Lower leg skin (tissue), 4 donors: ENCODE results near the gene HECTD4. TPM values are rescaled to one million over a fixed set of nuclear protein-coding genes. Genes with fewer than 3 reads are reported as not detected.

Experiments used
- DNase-seq, 2 donors: peaks; one replicate each; pipeline ENCODE4 v3.0.0-alpha.2; 2019; ENCODE audit warnings: low spot score in 2 of 2
- H3K4me3 ChIP-seq: fragments of 200-600 bp; sonication (generic); 2 replicates; pipeline ENCODE4 v1.5.1; 2017; ENCODE audit warnings: mild to moderate bottlenecking, low read depth; ENCODE audit not compliant: poor library complexity, severe bottlenecking
- CTCF ChIP-seq, 3 donors: fragments of 450-650 bp; IDR thresholded peaks; one replicate each; pipeline ENCODE4 v1.5.1; 2016; ENCODE audit warnings: antibody characterized with exemption in 3 of 3, mild to moderate bottlenecking in 3 of 3, moderate library complexity in 2 of 3
- POLR2A ChIP-seq, 2 donors: fragments of 450-650 bp; IDR thresholded peaks; one replicate each; pipeline ENCODE4 v1.6.1; 2016 to 2017; ENCODE audit warnings: antibody characterized with exemption in 2 of 2, mild to moderate bottlenecking in 1 of 2, moderate library complexity in 1 of 2
- WGBS, 2 donors: methylation state at CpG; one replicate each; pipeline ENCODE4 v1.1.5; 2018; 5-methylcytosine and 5-hydroxymethylcytosine counted together
- intact Hi-C: fragments of 100-400 bp; cut with DNase I; formaldehyde crosslinking; loops from one replicate; pipeline ENCODE4 v1.15.0; 2023; ENCODE audit warnings: low total_unique reads
- total RNA-seq, 4 donors: library from RNA; depleted of rRNA; stranded (reverse); fragments of >200 nt; gene quantifications; one replicate each; pipeline ENCODE4 v1.1.0, GENCODE V29; 2016

HECTD4 gene
- total RNA-seq, 4 donors from 2014 or later, result 33.2 to 70.6 (median 35.5) TPM

- WGBS, 2 donors, result 95 to 96% methylated on average over 20 of the region's 20 CpGs
- no peak overlapping the region for H3K4me3 ChIP-seq
- intact Hi-C loops, result no loop called here
- DNase-seq, result no peak
- TF ChIP-seq CTCF (IDR thresholded peaks at IDR 0.05), result no peak
- TF ChIP-seq POLR2A (IDR thresholded peaks at IDR 0.05), result no peak
Observed at GRCh38 chr12:112194601-112195247, 187.5 kb downstream of the HECTD4 start.

- DNase-seq, result no peak
- H3K4me3 ChIP-seq, result no peak overlapping the region
- WGBS, 2 donors, result 94% methylated on average over 13 of the region's 13 CpGs
- TF ChIP-seq CTCF (IDR thresholded peaks at IDR 0.05), result no peak
- TF ChIP-seq POLR2A (IDR thresholded peaks at IDR 0.05), result no peak
- intact Hi-C loops, result no loop called here
Observed at GRCh38 chr12:112192475-112192874, 189.8 kb downstream of the HECTD4 start.

- H3K4me3 ChIP-seq, result no peak overlapping the region
- DNase-seq, result peak in 1 of 2 donors; percentile 50
- no peak for TF ChIP-seq POLR2A (IDR thresholded peaks at IDR 0.05)
- TF ChIP-seq CTCF (IDR thresholded peaks at IDR 0.05), result no peak
- intact Hi-C loops, result no loop called here
- 22 to 29% methylated on average over 4 of the region's 4 CpGs for WGBS, 2 donors
Observed at GRCh38 chr12:112191840-112192321, 190.3 kb downstream of the HECTD4 start.

- 56 to 76% methylated on average over 2 of the region's 2 CpGs for WGBS, 2 donors
- no peak for DNase-seq
- intact Hi-C loops, result no loop called here
- no peak for TF ChIP-seq POLR2A (IDR thresholded peaks at IDR 0.05)
- TF ChIP-seq CTCF (IDR thresholded peaks at IDR 0.05), result no peak
- no peak overlapping the region for H3K4me3 ChIP-seq
Observed at GRCh38 chr12:112191201-112191600, 191.0 kb downstream of the HECTD4 start.

- intact Hi-C loops, result no loop called here
- DNase-seq, result no peak
- TF ChIP-seq POLR2A (IDR thresholded peaks at IDR 0.05), result no peak
- TF ChIP-seq CTCF (IDR thresholded peaks at IDR 0.05), result no peak
- no peak overlapping the region for H3K4me3 ChIP-seq
- WGBS, 2 donors, result 49 to 58% methylated on average over 5 of the region's 5 CpGs
Observed at GRCh38 chr12:112190231-112191025, 191.8 kb downstream of the HECTD4 start.
